DND-41 (cell line): Measurements from ENCODE around the gene CDH12.

Source experiments
- ATAC-seq: fragments of 200-7000 bp; cut with Tn5 transposase; 3 replicates; pipeline ENCODE4 v1.9.1; 2021; ENCODE audit warnings: low read depth; ENCODE audit not compliant: insufficient read depth
- DNase-seq: peaks from one replicate; pipeline ENCODE4 v3.0.0-alpha.2; 2020
- H2AFZ ChIP-seq: 2 replicates; pipeline ENCODE4 v1.6.0; 2012; ENCODE audit warnings: low read depth, low read length
- H3K27ac ChIP-seq: 2 replicates; pipeline ENCODE4 v1.5.1; 2012; ENCODE audit warnings: low read length, inconsistent platforms
- H3K27me3 ChIP-seq: fragments of 200-600 bp; sonication (generic); 2 replicates; pipeline ENCODE4 v1.6.0; 2012; ENCODE audit warnings: low read length, mild to moderate bottlenecking, inconsistent platforms; ENCODE audit not compliant: insufficient read depth, poor library complexity
- H3K36me3 ChIP-seq: 2 replicates; pipeline ENCODE4 v1.5.1; 2012; ENCODE audit warnings: low read length, inconsistent platforms; ENCODE audit not compliant: insufficient read depth
- H3K4me1 ChIP-seq: 2 replicates; pipeline ENCODE4 v1.5.1; 2012; ENCODE audit warnings: mild to moderate bottlenecking, low read length; ENCODE audit not compliant: insufficient read depth
- H3K4me2 ChIP-seq: 2 replicates; pipeline ENCODE4 v1.6.0; 2012; ENCODE audit warnings: mild to moderate bottlenecking, moderate library complexity, low read length, inconsistent platforms; ENCODE audit not compliant: insufficient read depth
- H3K4me3 ChIP-seq, 2 experiments: fragments of 200-600 bp in 1 of 2; shearing (Covaris generic) in 1 of 2; 2 replicates each; pipeline ENCODE4 v1.5.1; 2012 to 2016; ENCODE audit warnings: inconsistent platforms in 2 of 2, low read length in 2 of 2, mild to moderate bottlenecking in 2 of 2, low read depth in 1 of 2, moderate library complexity in 1 of 2
- H3K79me2 ChIP-seq: 2 replicates; pipeline ENCODE4 v1.6.0; 2012; ENCODE audit warnings: low read length, inconsistent platforms; ENCODE audit not compliant: insufficient read depth
- H3K9ac ChIP-seq: 2 replicates; pipeline ENCODE4 v1.6.0; 2012; ENCODE audit warnings: low read depth, mild to moderate bottlenecking, inconsistent platforms, low read length, moderate library complexity
- H3K9me3 ChIP-seq: 2 replicates; pipeline ENCODE4 v1.5.1; 2012; ENCODE audit warnings: low read length, moderate library complexity, mild to moderate bottlenecking, inconsistent platforms; ENCODE audit not compliant: insufficient read depth, severe bottlenecking
- H4K20me1 ChIP-seq: 2 replicates; pipeline ENCODE4 v1.6.0; 2012; ENCODE audit warnings: low read length; ENCODE audit not compliant: insufficient read depth
- CTCF ChIP-seq: IDR thresholded peaks from 2 replicates; pipeline ENCODE4 v1.5.1; 2012; ENCODE audit warnings: borderline replicate concordance, low read length, moderate library complexity, mild to moderate bottlenecking; ENCODE audit not compliant: poor library complexity, severe bottlenecking; ENCODE audit errors: extremely low read depth
- EZH2 ChIP-seq: IDR thresholded peaks from 3 replicates; pipeline ENCODE4 v1.6.1; 2012; ENCODE audit warnings: borderline replicate concordance, low read depth, mild to moderate bottlenecking, moderate library complexity, low read length, inconsistent platforms; ENCODE audit not compliant: severe bottlenecking

The CDH12 gene

GRCh38 chr5:21834863-21835262, 1018.3 kb downstream of the CDH12 start:
- H3K79me2 ChIP-seq, result no peaks in the 10 kb centered on the region
- DNase-seq, result no peak
- no peak overlapping the region for H3K27ac ChIP-seq
- no peaks in the 10 kb centered on the region for H3K9me3 ChIP-seq
- no peaks in the 10 kb centered on the region for H3K27me3 ChIP-seq
- ATAC-seq, result no peak
- H2AFZ ChIP-seq, result no peak overlapping the region
- no peak overlapping the region for H3K9ac ChIP-seq
- no peaks in the 10 kb centered on the region for H4K20me1 ChIP-seq
- no peak for TF ChIP-seq EZH2
- TF ChIP-seq CTCF, result no peak
- no peak overlapping the region for H3K4me3 ChIP-seq
- no peaks in the 10 kb centered on the region for H3K36me3 ChIP-seq
- no peak overlapping the region for H3K4me2 ChIP-seq
- no peaks in the 10 kb centered on the region for H3K4me1 ChIP-seq

GRCh38 chr5:21831145-21831787, 1021.9 kb downstream of the CDH12 start:
- H2AFZ ChIP-seq, result no peak overlapping the region
- H4K20me1 ChIP-seq, result no peaks in the 10 kb centered on the region
- TF ChIP-seq CTCF (no peak), EZH2 (no peak)
- H3K4me3 ChIP-seq, result no peak overlapping the region
- H3K36me3 ChIP-seq, result no peaks in the 10 kb centered on the region
- no peaks in the 10 kb centered on the region for H3K4me1 ChIP-seq
- H3K79me2 ChIP-seq, result no peaks in the 10 kb centered on the region
- DNase-seq, result no peak
- no peak overlapping the region for H3K4me2 ChIP-seq
- H3K27ac ChIP-seq, result no peak overlapping the region
- no peaks in the 10 kb centered on the region for H3K9me3 ChIP-seq
- no peak overlapping the region for H3K9ac ChIP-seq
- H3K27me3 ChIP-seq, result no peaks in the 10 kb centered on the region
- no peak for ATAC-seq

GRCh38 chr5:21826884-21827283, 1026.3 kb downstream of the CDH12 start:
- TF ChIP-seq CTCF, result no peak
- H3K36me3 ChIP-seq, result no peaks in the 10 kb centered on the region
- no peak overlapping the region for H3K4me2 ChIP-seq
- no peak overlapping the region for H3K27ac ChIP-seq
- H3K4me1 ChIP-seq, result no peaks in the 10 kb centered on the region
- H3K79me2 ChIP-seq, result no peaks in the 10 kb centered on the region
- DNase-seq (no peak), ATAC-seq (no peak)
- no peak overlapping the region for H2AFZ ChIP-seq
- H3K27me3 ChIP-seq, result no peaks in the 10 kb centered on the region
- H3K9me3 ChIP-seq, result no peaks in the 10 kb centered on the region
- H3K9ac ChIP-seq, result no peak overlapping the region
- no peak overlapping the region for H3K4me3 ChIP-seq
- H4K20me1 ChIP-seq, result no peaks in the 10 kb centered on the region

GRCh38 chr5:21823588-21823987, 1029.6 kb downstream of the CDH12 start:
- Histone ChIP-seq H3K27me3 (no peaks in the 10 kb centered on the region), H3K27ac (no peak overlapping the region), H3K9me3 (no peaks in the 10 kb centered on the region), H4K20me1 (no peaks in the 10 kb centered on the region), H3K4me3 (no peak overlapping the region), H3K79me2 (no peaks in the 10 kb centered on the region), H3K9ac (no peak overlapping the region), H3K4me2 (no peak overlapping the region), H3K36me3 (no peaks in the 10 kb centered on the region), H3K4me1 (no peaks in the 10 kb centered on the region), H2AFZ (no peak overlapping the region)
- no peak for TF ChIP-seq EZH2
- no peak for TF ChIP-seq CTCF
- ATAC-seq (no peak), DNase-seq (no peak)
